Hypothalamus (tissue), 51 donors: ENCODE results near the gene TRABD2B.

Experiments
- DNase-seq, 51 donors: peaks; one replicate each; lab custom pipeline; 2025; lab: John Stamatoyannopoulos, UW

The TRABD2B gene

DNA sequence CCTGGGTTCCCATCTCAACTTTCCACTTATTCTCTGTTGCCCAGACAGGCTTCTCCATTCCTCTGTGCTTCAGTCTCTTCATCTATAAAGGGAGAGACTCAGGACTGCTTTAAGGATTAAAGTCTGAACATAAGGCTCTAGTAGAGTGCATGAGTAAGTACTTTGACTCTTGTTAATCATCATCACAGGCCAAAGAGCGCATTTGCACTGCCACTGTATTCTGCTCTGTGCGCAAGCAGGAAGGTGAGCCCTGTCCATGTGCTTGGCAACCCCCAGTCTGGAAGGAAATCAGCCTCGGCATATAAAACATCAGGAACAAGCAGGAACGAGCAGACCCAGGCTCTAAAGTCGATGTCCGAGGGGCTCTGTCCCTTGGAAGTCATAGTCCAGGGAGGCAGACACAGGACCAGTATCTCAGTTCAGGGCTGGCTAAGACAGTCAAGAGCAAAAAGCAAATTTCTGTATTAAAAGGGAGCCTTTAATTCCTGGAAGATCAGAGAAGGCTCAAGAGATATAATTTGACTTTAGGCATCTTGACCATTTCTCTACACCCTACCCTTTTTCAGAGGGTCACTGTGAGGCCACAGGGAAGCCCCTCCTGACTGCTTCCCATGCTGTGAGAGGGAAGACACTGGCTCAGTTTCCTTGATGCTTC is 131.2 kb downstream of the TRABD2B start:
- DNase-seq: no peak

GRCh38 chr1:47859092-47859743 is 138.0 kb downstream of the TRABD2B start:
- DNase-seq: no peak

DNA sequence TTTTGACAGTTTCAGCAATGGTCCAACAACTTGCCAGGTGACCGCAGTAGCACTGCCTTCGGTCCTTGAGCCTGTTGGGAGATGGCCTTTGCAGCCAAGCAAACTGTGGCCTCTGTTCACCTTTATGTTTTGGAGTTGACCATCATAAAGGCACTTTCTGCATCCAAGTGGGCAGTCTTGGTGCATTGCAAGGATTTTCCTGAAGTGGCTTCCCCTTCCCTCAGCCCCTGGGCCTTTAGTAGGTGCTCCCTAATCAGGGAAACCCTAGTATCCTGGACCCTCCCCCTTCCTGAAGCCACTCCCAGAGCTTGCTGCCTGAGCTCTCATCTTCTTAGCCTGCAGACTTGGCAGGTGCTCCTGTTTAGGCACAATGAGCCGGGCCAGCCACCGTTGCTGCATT is 140.2 kb downstream of the TRABD2B start:
- no peak for DNase-seq

- DNase-seq: no peak
These were observed 142.0 kb downstream of the TRABD2B start for GRCh38 chr1:47855230-47855629.

DNA sequence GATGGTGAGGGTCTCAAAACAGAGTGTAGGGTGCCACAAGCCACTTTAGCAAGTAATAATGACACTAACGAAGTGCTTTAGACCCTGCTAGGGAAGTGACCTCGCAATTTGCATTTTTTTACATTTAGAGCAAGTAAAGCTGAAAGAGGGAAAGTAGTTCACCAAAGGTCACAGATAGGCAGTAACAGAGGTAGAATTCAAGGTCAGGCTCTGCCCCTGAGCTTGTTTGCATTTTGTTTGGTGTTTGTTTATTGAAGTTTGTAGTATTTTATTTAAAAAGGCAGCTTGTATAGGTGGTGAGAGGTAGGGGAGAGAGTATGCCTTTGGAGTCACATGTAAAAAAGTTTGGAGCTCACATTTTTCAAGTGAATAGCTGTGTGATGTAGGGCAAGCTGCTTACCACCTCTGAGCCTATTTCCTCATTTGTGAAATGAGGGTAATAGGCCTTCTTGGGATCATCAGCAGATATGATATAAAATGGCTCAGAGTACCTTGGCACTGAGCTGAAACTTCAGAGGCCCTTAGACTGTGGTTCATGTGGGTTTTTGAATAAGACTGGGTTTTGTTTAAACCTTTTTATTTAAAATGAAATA is 142.5 kb downstream of the TRABD2B start:
- DNase-seq: no peak

DNA sequence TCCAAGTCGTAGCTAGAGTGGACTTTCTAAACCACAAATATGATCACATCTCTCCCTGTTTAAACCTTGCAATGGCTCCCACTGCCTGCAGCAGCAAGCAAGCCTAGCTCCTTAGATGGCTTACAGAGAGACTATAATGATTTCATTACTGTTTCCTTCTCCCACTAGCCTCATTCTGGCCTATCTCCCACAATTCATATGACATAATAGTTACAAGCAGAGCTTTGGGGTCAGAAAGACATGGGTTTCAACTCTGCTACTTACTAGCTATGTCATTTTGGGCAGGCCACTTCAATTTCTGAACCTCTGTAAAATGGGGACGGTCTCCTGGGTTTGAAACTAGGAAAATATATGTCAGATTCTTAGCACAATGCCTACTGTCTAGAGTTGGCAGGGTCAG is 143.3 kb downstream of the TRABD2B start:
- no peak for DNase-seq

GRCh38 chr1:47853059-47853458 is 144.1 kb downstream of the TRABD2B start:
- DNase-seq: no peak

GRCh38 chr1:47852006-47852718 is 145.0 kb downstream of the TRABD2B start:
- no peak for DNase-seq

DNA sequence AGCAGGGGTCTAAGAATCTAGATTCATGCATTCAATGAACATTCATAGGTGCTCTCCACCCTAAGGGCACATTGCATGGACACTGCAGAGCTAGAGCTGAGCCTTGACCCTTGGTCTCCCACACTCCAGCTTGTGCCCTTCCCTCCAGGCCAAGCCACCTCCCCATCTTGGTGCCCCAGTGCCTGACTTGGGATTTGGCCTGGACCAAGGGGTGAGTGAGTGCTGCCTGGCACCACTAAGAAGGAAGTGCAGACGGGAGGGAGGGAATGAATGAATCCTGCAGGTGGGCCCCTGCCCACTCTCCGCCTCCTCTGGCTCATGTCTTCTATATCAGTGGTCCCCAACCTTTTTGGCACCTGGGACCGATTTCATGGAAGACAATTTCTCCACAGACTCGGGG is 146.7 kb downstream of the TRABD2B start:
- DNase-seq: no peak

GRCh38 chr1:47849591-47850261 is 147.5 kb downstream of the TRABD2B start:
- no peak for DNase-seq

DNA sequence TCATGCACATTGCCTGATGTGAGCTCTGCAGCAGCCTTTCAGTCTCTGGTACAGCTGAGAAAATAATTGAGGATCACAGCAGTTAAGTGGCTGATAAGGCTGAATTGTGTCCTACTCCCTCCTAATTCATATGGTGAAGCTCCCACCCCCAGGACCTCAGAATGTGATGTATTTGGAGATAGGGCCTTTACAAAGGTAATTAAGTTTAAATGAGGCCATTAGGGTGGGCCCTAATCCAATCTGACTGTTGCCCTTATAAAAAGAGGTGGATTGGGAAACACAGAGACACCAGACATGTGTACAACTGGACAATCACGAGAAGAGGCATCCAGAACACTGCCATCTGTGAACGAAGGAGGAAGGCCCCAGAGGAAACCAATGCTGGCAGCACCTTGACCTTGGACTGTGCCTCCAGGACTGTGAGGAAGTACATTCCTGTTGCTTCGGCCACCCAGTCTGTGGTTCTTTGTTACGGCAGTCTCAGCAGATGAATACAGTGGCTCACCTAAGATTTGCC is 148.1 kb downstream of the TRABD2B start:
- no peak for DNase-seq

GRCh38 chr1:47847763-47848162 is 149.4 kb downstream of the TRABD2B start:
- no peak for DNase-seq

GRCh38 chr1:47844558-47844955 is 152.6 kb downstream of the TRABD2B start:
- no peak for DNase-seq

- DNase-seq: no peak
These were observed 153.2 kb downstream of the TRABD2B start for GRCh38 chr1:47843781-47844557.

GRCh38 chr1:47843059-47843458 is 154.1 kb downstream of the TRABD2B start:
- DNase-seq: no peak

DNA sequence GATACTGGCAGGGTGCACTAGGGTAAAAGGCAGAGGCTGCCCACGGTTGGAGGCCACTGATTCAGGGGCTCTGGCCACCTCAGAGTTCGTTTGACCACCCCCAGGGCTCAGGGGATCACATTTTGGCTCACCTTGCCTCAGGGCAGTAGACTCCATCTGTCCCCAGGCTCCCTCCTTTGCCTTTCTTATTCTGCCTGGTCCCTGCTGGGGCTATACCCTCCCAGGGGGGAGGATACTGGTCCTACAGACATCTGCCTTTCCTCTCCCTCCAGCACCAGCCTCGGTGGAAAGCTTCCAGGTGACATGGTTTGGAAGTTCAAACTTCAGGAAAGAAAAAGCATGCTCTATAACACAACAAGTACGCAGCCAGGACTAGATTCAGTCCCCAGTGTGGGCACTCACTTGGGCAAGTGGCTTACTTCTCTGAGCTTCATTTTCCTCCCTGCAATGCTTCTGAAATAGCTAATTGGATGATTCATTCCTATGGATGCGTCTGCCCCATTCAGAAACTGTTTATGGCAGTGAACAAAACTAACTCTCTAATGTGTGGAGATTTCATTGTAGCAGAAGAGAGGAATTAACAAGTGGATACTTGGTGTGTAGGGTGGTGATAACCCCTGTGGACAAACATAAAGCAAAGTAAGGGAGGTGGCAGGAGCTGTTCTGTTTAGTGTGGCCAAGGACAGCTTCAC is 154.8 kb downstream of the TRABD2B start:
- no peak for DNase-seq

- no peak for DNase-seq
These were observed 155.8 kb downstream of the TRABD2B start for GRCh38 chr1:47841356-47841755.

DNA sequence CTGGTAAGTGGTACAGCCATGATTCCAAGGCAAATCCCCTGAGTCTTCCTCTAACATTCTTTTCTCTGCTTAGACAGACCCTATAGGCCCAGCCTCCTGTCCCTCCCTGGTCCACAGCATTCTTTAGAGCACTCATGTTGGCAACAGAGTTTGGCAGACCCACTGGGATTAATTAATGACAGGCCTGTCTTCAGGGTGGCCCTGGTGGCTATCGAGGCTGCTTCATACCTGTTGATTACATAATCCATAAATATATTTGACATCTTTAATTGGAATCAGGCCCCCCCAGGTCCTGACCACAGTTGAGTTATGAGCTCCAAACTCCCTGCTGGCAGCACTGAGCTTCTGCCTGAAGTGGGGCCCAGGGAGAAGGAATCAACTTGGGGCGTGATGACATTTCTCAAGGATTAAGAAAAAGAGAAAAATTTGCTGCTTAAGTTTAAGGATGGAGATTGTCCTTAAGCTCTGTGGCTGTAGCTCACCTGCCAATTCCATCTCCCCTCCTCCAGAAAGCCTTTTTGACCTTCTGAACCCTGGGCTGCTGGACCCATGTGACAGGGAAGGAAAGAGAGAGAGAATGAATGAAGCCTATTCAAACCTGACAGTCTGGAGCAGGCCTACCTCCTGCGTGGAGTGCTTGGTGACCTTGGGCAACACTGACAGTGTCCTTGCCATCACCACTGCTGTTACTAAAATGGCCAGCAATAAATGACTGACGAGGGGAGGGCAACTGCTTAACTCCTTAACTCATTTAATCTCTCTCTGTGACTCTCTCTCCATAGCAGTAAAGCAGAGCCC is 156.6 kb downstream of the TRABD2B start:
- no peak for DNase-seq

DNA sequence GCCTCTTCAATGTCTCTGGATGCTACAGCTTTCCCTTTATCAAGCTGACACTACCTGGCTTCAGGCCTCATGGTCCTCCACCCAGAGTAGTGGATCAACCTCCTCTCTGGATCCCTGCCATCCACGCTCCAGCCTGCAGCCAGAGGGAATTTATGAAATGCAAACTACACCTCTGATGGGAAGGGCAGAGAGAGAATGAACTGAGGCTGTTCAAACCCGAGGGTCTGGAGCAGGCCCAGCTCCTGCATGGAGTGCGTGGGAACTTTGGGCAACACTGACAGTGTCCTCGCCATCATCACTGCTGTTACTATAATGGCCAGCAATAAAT is 157.8 kb downstream of the TRABD2B start:
- DNase-seq: no peak
